ENCODE data around the gene TOM1L2. TPM values are rescaled to one million over a fixed set of nuclear protein-coding genes. Genes with fewer than 3 reads are reported as not detected.

The TOM1L2 gene
- total RNA-seq, 1 experiment from 2014 or later = 24.1 TPM

- no peak overlapping the region for H2AFZ ChIP-seq (ENCODE audit: low read depth, low read length, poor library complexity, severe bottlenecking)
- no TSS peak for BruUV-seq (replicated peaks)
- RAD21 ChIA-PET (ENCODE audit: low non-redundant PET in 1 of 2, low total read pairs in 2 of 2, uncharacterized antibody in 2 of 2, unreplicated experiment in 2 of 2) = no interaction called here
Measured at GRCh38 chr17:17983776-17984175, 11.6 kb upstream of the TOM1L2 start.

More at GRCh38 chr17:17983776-17984175, 11.6 kb upstream of the TOM1L2 start:
- H4K20me1 ChIP-seq (ENCODE audit: insufficient read depth) = no peaks in the 10 kb centered on the region
- H3K4me2 ChIP-seq (ENCODE audit: low read length) = no peak overlapping the region
- H3K9ac ChIP-seq (ENCODE audit: low read length) = no peak overlapping the region
- no peak for ATAC-seq
- POLR2A ChIA-PET = no interaction called here
- H3K79me2 ChIP-seq (ENCODE audit: insufficient read depth, low read length) = no peaks in the 10 kb centered on the region
- H3K9me2 ChIP-seq (ENCODE audit: insufficient read depth) = no peaks in the 10 kb centered on the region
- H3K9me3 ChIP-seq (ENCODE audit: control insufficient read depth in 1 of 2, insufficient read depth in 1 of 2, low read depth in 1 of 2, low read length in 2 of 2) = no peaks in the 10 kb centered on the region
- TF ChIP-seq REST (IDR thresholded peaks at IDR 0.05; ENCODE audit: low read depth) = no peak
- TF ChIP-seq FOSL1 (IDR thresholded peaks at IDR 0.05; ENCODE audit: low read depth) = no peak
- TF ChIP-seq EZH2phosphoT487 (IDR thresholded peaks at IDR 0.05; ENCODE audit: borderline replicate concordance) = no peak
- TF ChIP-seq RAD21 (IDR thresholded peaks at IDR 0.05; ENCODE audit: low read depth) = no peak
- TF ChIP-seq MAX (IDR thresholded peaks at IDR 0.05) = no peak
- TF ChIP-seq ZNF274 (IDR thresholded peaks at IDR 0.05; ENCODE audit: low read depth, low read length) = no peak
- TF ChIP-seq CBX3 (IDR thresholded peaks at IDR 0.05; ENCODE audit: low read depth) = no peak
- TF ChIP-seq CTCF (IDR thresholded peaks at IDR 0.05 in 2 of 3, conservative IDR thresholded peaks at IDR 0.05 in 1 of 3; ENCODE audit: borderline replicate concordance in 1 of 3, insufficient read depth in 1 of 3, low read depth in 2 of 3, low read length in 2 of 3) = no peak
- no peak for TF ChIP-seq ZFX (IDR thresholded peaks at IDR 0.05)
- no peak for TF ChIP-seq ZBTB33 (IDR thresholded peaks at IDR 0.05; ENCODE audit: extremely low read depth, insufficient replicate concordance, low read length)
- no peak for TF ChIP-seq SP1 (IDR thresholded peaks at IDR 0.05; ENCODE audit: low read depth)
- TF ChIP-seq ELF1 (IDR thresholded peaks at IDR 0.05; ENCODE audit: borderline replicate concordance, low read depth) = no peak
- TF ChIP-seq EZH2 (IDR thresholded peaks at IDR 0.05) = no peak
- no peak for TF ChIP-seq SRF (IDR thresholded peaks at IDR 0.05; ENCODE audit: low read depth)
- no peak overlapping the region for H3K4me3 ChIP-seq (replicated peaks in 1 of 2; ENCODE audit: low read depth in 1 of 2, low read length in 2 of 2)
- intact Hi-C loops (cut with micrococcal nuclease) = no loop called here
- CTCF ChIA-PET = no interaction called here
- no peak for DNase-seq (ENCODE audit: low read depth, low spot score)
- no peaks in the 10 kb centered on the region for H3K36me3 ChIP-seq (ENCODE audit: control insufficient read depth in 1 of 2, insufficient read depth in 2 of 2, low read length in 2 of 2)
- no peaks in the 10 kb centered on the region for H3K27me3 ChIP-seq (ENCODE audit: insufficient read depth, low read length)
- H3K27ac ChIP-seq (ENCODE audit: low read depth, low read length) = no peak overlapping the region
- H3K4me1 ChIP-seq (ENCODE audit: control insufficient read depth in 1 of 2, insufficient read depth in 2 of 2, low read length in 2 of 2) = peaks cover 0 to 6% of the 10 kb centered on the region in 2 experiments; a peak in 1 of 4 replicates
